WTC11 (cell line): Measurements from ENCODE around the gene ZACN.

Source experiments
- ELF4 ChIP-seq: sonication (generic); formaldehyde crosslinking; IDR thresholded peaks from 2 replicates; pipeline ENCODE4 v1.8.1; 2022; ENCODE audit warnings: low read depth, mild to moderate bottlenecking, moderate library complexity, missing genetic modification reagents
- NR3C1 ChIP-seq: sonication (generic); formaldehyde crosslinking; conservative IDR thresholded peaks from 2 replicates; pipeline ENCODE4 v1.8.1; 2023; ENCODE audit warnings: low read depth, mild to moderate bottlenecking, missing genetic modification reagents
- RELA ChIP-seq: sonication (generic); formaldehyde crosslinking; IDR thresholded peaks from 2 replicates; pipeline ENCODE4 v1.8.1; 2022; ENCODE audit warnings: missing genetic modification reagents, mild to moderate bottlenecking, borderline replicate concordance
- TEAD4 ChIP-seq: sonication (generic); formaldehyde crosslinking; IDR thresholded peaks from 2 replicates; pipeline ENCODE4 v1.8.0; 2022; ENCODE audit warnings: mild to moderate bottlenecking, missing genetic modification reagents
- TF ChIP-seq, protein P1 (sequence below): fragments of 200-600 bp; IDR thresholded peaks from 2 replicates; pipeline ENCODE4 v1.8.0; 2022; ENCODE audit warnings: antibody characterized with exemption

DNA sequence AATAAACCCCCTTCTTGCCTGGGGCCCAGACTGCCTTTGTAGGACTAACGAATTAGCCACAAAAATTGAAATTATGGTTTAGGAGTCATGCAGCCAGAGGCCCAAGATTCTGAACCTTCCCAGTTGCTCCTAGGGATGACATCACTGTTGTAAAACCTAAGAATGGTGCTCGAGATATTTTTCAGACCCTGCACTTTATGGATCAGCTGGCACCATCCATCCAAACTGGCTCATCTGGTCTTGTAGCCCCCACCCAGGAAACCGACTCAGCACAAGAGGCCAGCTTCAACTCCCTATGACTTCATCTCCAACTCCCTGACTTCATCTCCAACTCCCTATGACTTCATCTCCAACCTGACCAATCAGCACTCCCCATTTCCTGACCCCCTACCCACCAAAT lies 40.9 kb upstream of the ZACN start:
- TF ChIP-seq NR3C1 (CRISPR knock-in tag): no peak
- TF ChIP-seq TEAD4 (CRISPR knock-in tag): no peak
- TF ChIP-seq, protein P1, sequence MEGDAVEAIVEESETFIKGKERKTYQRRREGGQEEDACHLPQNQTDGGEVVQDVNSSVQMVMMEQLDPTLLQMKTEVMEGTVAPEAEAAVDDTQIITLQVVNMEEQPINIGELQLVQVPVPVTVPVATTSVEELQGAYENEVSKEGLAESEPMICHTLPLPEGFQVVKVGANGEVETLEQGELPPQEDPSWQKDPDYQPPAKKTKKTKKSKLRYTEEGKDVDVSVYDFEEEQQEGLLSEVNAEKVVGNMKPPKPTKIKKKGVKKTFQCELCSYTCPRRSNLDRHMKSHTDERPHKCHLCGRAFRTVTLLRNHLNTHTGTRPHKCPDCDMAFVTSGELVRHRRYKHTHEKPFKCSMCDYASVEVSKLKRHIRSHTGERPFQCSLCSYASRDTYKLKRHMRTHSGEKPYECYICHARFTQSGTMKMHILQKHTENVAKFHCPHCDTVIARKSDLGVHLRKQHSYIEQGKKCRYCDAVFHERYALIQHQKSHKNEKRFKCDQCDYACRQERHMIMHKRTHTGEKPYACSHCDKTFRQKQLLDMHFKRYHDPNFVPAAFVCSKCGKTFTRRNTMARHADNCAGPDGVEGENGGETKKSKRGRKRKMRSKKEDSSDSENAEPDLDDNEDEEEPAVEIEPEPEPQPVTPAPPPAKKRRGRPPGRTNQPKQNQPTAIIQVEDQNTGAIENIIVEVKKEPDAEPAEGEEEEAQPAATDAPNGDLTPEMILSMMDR: no peak
- no peak for TF ChIP-seq RELA (CRISPR knock-in tag)
- no peak for TF ChIP-seq ELF4 (CRISPR knock-in tag)
